NCI-H526 (cell line): Measurements from ENCODE around the gene PRKAG3.

Experiments
- DNase-seq, 2 experiments: peaks; one replicate each; lab custom pipeline; 2025; lab: John Stamatoyannopoulos, UW

Gene PRKAG3

GRCh38 chr2:218814540-218815243 lies 16.9 kb downstream of the PRKAG3 start:
- DNase-seq: no peak

DNA sequence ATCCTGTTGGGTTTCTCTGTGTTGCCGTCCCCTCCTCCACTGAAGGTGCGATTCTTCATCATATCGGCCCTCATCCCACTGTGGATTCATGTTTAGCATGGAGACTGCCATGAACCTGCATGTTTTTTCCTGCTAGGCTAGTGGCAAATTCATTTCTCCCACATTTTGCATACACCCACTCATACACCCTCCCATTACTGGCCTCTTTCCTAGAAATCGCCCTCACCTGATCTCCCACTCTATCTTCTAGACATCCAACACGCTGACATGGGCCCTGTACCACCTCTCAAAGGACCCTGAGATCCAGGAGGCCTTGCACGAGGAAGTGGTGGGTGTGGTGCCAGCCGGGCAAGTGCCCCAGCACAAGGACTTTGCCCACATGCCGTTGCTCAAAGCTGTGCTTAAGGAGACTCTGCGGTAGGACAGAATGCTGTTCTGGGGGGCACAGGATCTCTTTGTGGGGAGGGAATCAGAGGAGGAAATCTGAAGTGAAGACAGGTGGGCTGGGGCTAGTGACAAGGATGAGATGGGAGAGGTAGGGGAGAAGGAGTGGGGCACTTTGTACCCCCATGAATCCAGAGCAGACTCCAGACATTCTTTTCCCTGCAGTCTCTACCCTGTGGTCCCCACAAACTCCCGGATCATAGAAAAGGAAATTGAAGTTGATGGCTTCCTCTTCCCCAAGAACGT lies 17.7 kb downstream of the PRKAG3 start:
- no peak for DNase-seq

- no peak for DNase-seq
Measured at GRCh38 chr2:218812861-218813260, 18.7 kb downstream of the PRKAG3 start.

GRCh38 chr2:218812096-218812815 lies 19.3 kb downstream of the PRKAG3 start:
- DNase-seq: no peak

DNA sequence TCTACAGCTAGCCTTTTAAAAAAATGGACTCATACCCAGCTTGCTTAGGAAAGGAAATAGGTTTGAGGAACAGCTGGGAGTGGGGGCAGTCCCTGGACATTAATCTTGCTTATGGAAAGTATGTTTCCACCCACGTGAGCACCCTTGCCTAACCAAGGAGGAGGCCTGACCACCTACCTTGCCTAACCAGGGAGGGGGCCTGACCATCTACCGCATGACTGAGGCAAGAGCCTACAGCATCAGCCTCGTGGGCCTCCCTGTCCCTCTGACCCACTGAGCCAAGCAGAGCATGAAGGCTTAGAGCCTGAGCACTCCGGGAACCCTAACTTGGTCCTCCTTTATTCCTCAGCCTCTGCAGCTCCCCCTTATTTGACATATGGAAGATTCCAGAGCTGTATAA lies 20.2 kb downstream of the PRKAG3 start:
- no peak for DNase-seq

GRCh38 chr2:218810256-218810655 lies 21.3 kb downstream of the PRKAG3 start:
- DNase-seq: no peak

GRCh38 chr2:218809515-218809914 lies 22.1 kb downstream of the PRKAG3 start:
- DNase-seq: no peak

GRCh38 chr2:218807626-218808025 lies 24.0 kb downstream of the PRKAG3 start:
- no peak for DNase-seq

DNA sequence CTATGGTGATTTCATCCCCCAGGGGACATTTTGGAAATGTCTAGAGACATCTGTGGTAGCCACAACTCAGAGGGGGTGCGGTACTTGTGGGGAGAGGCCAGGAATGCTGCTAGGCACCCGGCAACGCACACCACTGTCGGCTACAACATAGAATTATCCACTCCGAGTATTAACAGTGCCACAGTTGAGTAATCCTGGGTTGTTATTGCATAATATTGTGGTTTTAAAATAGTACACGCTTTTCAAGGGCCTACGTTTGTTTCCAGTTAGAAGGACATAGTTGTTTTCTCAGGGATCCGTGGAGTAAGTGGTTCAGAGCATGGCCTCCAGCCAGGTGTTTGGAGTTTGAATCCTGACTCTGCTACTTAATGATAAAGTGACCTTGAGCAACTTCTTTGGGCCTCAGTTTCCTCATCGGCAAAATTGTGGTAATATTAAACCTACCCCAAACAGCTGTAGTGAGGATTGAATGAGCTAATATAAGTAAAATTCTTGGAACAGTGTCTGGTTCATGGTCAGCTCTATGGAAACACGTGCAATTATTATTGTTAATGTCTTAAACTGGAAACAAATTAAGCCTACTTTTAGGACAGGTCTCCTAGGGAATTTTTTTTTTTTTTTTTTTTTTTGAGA lies 25.1 kb downstream of the PRKAG3 start:
- DNase-seq: no peak

DNA sequence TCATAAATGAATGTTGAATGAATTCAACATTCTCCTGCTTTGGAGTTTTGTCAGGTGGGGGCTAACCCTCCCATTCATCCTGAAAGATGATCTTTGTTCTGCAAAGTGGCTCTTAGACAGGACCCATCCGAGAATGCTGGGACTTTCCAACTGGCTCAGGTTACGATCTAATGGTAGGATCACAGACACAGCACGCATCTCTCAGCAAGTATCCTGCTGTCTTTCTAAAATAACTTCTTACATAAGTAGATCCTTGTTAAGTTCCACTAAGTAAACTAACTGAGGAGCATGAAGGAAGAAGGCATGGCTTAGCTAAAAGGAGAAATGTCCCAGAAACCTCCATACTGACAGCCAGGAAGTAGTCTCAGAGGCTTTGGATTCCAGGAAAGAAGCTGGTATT lies 26.0 kb downstream of the PRKAG3 start:
- DNase-seq: no peak

- DNase-seq: no peak
Measured at GRCh38 chr2:218804817-218805216, 26.8 kb downstream of the PRKAG3 start.

GRCh38 chr2:218802386-218802994 lies 29.1 kb downstream of the PRKAG3 start:
- no peak for DNase-seq

- DNase-seq: no peak
Measured at GRCh38 chr2:218799990-218800389, 31.6 kb downstream of the PRKAG3 start.

GRCh38 chr2:218798767-218799504 lies 32.7 kb downstream of the PRKAG3 start:
- DNase-seq: no peak

- DNase-seq: no peak
Measured at GRCh38 chr2:218796691-218797090, 34.9 kb downstream of the PRKAG3 start.

GRCh38 chr2:218792433-218792832 lies 39.2 kb downstream of the PRKAG3 start:
- DNase-seq: no peak

- no peak for DNase-seq
Measured at GRCh38 chr2:218788529-218789255, 42.9 kb downstream of the PRKAG3 start.

DNA sequence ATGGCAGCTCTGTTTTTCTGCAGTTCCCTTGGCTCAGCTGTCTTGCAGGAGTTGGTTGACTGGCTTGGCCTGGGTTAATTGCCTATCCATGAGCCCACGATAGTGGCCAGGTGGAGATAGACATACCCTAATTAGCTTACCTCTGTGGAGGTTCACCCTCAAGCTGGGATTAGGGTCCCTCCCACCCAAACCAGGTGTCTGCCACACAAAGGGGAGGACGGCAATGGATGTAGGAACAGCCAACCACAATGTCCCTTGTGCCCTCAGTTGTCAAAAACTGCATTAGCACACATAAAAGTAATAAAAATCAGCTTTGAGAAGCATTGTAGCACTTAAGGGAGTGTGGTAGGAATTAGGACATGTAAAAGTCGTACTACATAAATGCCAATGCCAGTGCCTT lies 45.5 kb downstream of the PRKAG3 start:
- DNase-seq: no peak

GRCh38 chr2:218785103-218785502 lies 46.5 kb downstream of the PRKAG3 start:
- no peak for DNase-seq

DNA sequence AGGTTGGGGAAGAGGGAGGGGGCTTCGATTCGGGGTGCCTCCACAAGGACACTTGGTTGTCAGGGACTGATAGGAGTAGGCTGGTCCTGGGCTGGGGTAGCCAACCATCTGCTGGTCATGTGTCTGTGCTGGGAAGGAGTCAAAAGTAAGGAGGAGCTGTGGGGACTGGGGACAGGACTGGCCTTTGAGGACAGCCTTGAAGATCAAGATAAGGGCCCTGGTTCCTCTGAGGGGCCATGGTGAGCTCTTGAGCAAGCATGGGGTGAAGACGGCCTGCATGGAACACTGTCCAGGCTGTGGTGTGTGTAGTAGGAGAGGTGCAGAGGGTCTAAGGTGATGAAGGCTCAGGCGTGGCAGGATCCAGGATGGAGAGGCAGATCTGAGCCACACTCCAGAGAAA lies 47.9 kb downstream of the PRKAG3 start:
- no peak for DNase-seq

- peak in 1 of 2 experiments; percentile 43 for DNase-seq
Measured at GRCh38 chr2:218782528-218782844, 49.1 kb downstream of the PRKAG3 start.
